NCI-H146 (cell line): ENCODE data around the gene GFRA4.
"Not testable (repeated sequence)": the region's sequence is repeated elsewhere in the genome, so short reads cannot be mapped to it uniquely, and the experiment has no call there.

Experiments used
- DNase-seq: peaks from one replicate; lab custom pipeline; 2025; lab: John Stamatoyannopoulos, UW

Gene GFRA4

GRCh38 chr20:3615171-3615840 lies 47.9 kb downstream of the GFRA4 start:
- DNase-seq, result not testable (repeated sequence)

GRCh38 chr20:3614466-3614865 lies 48.7 kb downstream of the GFRA4 start:
- no peak for DNase-seq

GRCh38 chr20:3613821-3614440 lies 49.3 kb downstream of the GFRA4 start:
- DNase-seq, result no peak

GRCh38 chr20:3612795-3613572 lies 50.2 kb downstream of the GFRA4 start:
- DNase-seq, result no peak

- no peak for DNase-seq
These were observed 51.3 kb downstream of the GFRA4 start for GRCh38 chr20:3611901-3612300.
